SW480 (cell line): ENCODE results near the gene SYNPO2L.
"Not testable (repeated sequence)": the region's sequence is repeated elsewhere in the genome, so short reads cannot be mapped to it uniquely, and the experiment has no call there.

Source experiments
- DNase-seq: peaks from one replicate; pipeline ENCODE4 v3.0.0-alpha.2; 2016; ENCODE audit warnings: low spot score

SYNPO2L gene

DNA sequence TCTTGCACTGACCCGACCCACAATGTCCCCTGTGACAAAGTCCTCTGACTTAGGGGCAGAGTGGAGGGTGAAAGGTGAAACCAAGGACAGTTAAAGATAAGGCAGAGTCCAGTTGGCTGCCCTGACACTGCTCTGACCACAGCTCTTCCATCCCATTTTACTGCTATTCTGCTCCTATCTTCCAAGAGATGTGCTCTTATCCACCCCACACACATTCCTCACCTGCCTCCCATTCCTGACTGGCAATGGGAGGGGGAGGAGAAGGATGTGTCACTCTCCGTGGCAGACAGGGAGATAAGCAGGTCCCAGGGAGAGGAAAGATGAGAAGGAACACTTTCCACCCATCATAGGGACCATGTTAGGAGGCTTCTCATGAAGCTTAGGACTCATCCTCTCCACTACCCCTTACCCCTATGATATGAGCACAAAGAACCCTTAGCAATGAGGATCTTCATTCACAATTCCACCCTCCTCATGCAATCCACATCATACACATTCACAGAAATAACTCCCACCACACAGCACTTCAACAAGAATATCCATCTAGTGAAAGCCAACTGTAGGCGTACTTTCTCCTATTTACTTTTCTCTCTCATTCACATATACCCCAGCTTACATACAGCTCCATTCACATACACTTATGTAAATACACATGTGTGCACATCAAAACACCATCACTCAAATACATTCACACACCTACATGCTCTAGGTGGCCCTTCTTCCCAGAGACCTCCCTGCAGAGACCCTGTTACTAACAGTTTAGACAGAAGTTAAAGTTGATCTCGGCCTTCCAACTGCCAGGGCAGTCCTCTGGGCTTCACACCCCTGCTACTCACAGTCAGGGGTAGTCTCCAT lies 6.6 kb downstream of the SYNPO2L start:
- DNase-seq = peak; percentile 33

DNA sequence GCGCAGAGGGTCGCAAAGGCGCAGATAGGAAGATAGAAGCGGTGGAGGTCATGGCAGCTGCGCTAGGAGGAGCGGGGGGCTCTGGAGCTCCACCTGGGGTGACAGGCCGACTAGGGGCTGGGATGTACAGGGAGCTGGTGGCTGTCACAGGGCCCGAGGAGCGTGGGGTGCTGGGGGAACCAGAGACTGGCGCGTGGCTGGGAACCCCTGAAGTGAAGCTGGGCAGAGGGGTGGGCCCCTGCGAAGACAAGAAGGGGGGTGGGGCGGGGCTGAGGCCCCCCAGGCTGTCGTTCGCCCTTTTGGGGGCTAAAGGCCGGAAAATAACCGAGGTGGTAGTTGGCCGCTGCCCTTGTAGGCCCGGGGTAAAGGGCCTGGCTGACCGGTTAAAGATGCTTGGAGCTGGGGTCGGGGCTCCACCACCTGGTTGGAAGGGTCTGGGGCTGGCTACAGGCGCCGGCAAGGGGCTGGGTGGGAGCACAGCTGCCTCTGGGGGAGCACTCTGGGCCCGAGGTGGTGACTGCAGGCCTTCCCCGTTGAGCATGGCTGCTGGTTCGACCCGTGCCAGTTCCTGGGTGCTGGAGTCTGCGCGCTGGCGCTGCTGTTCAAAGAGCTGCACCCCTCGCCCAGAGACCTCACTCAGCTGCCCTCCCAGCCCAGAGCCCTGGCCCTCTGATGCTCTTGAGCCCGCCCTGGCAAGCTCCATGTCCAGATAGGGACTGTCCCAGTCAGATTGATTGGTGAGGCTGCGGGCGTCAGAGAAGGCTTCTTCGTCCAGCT lies 7.8 kb downstream of the SYNPO2L start:
- no peak for DNase-seq

DNA sequence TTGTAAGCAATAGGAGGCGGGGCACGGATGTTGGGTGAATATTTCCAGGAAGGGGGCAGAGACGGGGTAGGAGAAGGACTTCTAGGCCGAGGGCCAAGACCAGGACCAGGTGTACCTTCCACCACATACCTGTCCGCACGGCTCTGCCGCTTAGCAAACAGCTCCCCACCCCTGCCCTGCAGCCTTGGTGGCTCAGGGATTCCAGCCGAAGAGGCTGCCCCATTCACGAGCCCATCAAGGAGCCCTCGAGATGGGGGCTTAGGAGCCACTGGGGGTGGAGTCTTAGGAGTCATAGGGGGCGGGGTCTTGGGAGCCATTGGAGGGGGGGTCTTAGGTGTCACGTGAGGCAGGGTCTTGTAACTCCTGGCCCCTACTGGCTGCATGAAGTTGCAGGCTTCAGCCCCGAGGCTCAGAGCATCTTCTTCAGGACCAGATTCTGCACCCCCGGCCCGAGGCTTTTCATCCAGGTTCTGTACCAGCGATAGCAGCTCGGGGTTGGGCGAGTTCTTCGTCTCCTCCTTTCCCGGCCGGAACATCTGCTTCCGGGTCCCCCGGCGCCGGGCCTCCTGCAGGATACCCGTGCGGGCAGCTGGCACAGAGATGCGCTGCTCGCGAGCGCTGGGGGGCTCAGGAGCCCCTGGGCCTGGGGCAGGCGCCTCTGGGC lies 8.5 kb downstream of the SYNPO2L start:
- no peak for DNase-seq

DNA sequence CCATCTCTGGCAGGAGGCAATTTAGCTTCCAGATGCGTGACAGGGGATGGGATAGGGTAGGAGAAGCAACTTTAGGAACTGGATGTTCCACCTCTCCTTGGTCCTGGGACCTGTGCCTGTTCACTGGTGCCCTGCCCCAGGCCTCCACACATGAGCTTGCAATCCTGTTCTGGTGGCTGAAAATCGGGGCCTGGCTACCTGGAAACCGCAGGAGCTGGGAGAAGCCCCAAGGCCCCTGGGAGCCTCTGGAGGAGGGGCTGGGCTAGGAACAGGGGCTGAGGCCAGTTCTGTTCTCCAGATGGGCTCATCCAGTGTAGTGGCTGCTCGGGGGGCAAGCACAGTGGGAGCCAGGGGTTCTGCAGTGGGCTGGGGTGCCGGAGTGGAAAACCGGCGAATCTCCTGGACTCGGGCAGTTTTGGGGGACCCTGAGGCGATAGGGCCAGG lies 9.2 kb downstream of the SYNPO2L start:
- no peak for DNase-seq

DNA sequence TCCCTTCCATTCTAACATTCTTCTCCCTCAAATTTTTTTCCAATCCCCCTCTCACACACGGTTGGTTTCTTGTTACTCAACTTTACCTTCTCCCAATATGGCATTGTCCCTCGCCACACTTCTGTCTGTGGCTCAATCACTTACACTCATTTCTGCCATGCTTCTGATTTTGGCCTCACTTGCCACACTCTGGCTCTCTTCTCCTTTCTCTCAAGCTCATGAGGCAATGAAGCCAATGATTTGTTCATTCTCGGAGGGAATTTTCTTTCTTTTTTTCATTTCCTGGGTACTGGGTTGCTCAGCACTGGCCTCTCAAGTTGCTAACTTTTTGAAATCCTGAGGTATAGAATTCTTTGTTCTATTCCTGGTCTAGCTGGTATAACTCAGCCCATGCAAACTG lies 10.6 kb downstream of the SYNPO2L start:
- DNase-seq = no peak

DNA sequence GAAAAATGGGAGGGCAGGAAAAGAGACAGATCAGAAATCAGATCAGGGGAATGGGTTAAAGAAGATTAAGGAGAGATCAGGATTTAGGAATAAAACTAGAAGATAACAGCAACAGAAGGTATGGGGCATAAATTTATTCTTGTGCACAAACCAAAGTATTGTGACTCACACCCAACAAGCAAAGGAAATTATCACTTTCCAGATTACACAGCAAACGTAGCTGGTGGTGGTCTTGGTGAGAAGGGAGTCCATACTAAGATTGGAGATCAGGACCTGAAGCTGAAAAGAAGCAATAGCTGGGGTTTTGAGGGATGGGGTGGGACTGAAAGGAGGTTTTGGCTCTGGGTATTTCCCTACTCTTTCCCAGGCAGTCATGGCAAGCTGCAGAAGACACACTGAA lies 11.1 kb downstream of the SYNPO2L start:
- no peak for DNase-seq

DNA sequence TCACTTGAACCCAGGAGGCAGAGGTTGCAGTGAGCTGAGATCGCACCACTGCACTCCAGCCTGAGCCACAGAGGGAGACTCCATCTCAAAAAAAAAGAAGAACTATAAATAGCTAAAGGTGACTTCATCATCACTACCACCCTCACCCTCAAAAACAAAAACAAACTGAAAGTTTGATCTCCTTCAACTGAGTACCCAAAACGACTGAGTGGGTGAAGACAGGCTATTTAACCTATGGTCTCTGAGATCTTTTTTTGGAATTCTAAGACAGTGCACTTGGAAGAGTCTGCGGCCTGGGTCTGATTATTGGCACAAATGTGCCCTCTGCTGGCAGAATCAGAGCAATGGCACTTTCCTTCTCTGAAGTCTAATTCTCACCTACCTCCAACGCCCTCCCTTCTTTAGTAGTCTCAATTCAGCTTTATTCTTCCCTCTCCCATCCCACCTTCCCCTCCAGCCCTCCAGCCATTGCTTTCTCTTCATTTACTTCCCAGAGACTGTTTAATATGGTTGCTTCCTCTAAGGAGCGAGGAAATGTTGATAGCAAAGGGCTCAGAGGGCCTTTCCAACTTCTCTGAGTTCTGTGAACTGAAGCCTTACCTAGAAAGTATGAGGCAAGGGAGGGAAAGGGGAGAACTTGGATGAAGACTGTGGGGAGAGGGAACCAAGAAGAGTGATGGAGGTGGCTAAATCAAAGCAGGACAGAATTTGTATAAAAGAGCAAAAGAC lies 11.7 kb downstream of the SYNPO2L start:
- peak; percentile 61 for DNase-seq

DNA sequence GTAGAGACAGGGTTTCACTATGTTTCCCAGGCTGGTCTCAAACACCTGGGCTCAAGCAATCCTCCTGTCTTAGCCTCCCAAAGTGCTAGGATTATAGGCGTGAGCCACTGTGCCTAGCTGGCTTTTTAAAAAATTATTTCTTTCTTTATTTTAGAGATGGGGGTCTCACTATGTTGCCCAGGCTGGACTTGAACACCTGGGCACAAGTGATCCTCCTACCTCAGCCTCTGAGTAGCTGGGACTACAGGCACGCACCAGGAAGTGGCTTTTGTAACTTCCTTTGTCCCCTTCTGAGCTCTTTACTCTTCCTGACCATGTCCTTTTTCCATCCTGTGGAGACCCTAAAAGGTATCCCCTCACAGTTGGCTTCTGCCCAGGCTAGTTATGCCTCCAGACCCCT lies 12.5 kb downstream of the SYNPO2L start:
- no peak for DNase-seq

DNA sequence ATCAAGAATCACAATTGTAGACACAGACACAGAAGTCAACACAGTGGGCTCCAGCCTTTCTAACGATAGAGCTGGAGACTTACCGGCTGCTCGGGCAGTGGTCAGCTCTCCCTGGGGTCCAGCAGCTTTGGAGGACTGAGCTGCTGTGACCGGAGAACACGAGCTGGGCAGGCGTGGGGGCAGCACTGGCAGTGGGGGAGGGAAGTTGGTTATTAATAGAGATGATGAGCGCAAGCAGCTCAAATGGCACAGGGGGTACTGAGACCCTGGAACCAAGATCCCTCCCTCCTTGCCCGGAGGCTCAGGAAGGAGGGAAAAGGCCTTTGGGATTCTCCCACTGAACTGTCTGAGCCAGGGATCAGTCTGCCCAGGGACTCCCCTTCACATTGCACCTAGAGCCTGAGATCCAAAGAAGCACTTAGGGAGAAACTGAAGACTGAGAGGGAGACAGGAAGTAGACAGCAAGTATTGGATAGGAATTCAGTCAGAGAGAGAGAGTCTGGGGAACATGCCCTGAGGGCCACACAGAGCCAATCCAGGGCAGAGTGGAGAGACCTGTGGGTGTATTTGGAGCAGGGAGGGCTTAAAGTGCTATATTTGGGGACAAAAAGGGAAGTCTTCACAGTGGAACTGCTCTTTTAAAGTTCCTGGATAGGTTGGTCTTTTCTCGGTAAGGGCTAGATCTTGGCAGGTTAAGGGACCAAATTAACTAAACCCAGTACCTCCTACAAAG lies 14.3 kb downstream of the SYNPO2L start, which contains the start of gene MYOZ1:
TSS of gene MYOZ1 (minus strand) at position 147 of the 733 bp plus-strand sequence. CDS start 1,457 bp downstream, outside the sequence.
- no peak for DNase-seq

DNA sequence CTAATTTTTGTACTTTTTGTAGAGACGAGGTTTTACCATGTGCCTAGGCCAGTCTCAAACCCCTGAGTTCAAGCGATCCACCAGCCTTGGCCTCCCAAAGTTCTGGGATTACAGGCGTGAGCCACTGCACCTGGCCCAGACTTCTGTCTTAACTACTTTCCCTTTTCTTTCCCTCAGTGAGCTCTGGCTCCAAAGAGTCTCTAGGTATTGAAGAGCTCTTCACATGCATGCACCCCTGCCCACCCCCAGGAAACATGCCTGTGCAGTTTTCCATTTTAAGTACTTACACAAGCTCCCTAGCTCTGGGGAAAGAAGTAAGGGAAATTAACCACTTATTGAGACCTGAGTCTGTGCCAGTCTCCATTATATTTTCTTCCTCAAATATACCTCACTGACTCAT lies 16.5 kb downstream of the SYNPO2L start:
- no peak for DNase-seq

DNA sequence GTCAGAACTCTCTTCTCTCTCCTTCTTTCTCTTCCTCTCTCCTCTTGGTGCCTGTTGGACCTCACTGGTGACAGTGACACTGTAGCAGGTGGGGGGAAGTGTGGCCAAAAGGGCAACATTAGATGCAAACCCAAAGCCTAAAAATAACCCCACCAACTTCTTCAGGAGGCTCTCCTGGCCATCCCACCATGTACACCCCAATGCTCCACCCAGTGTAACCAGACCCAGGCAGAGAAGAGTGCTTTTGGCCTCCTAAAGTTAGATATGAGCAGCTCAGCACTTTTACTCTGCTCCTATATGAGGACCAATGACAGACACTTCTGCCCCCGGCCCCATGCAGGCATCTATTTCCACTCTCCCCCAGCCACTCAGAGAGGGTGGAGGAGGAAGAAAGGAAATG lies 20.0 kb downstream of the SYNPO2L start:
- DNase-seq = no peak

DNA sequence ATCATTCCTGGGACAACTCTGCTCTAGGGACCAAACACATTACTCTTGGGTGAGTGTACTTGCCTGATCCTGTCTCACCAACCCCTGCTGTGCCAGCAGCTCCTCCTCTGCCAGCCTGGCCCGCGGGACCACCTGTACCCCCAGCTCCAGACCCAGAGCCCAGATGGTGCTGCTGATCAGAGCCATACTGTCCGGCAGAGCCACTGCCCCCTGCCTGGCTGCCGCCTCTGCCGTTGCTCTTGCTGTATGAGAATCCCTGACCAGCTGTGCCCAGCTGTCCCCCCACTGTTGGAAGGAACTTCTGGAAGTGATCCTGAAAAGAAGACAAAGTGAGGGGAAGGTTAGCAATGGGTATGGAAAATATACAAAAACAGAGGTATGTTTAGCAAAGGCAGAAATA lies 21.4 kb downstream of the SYNPO2L start:
- no peak for DNase-seq

DNA sequence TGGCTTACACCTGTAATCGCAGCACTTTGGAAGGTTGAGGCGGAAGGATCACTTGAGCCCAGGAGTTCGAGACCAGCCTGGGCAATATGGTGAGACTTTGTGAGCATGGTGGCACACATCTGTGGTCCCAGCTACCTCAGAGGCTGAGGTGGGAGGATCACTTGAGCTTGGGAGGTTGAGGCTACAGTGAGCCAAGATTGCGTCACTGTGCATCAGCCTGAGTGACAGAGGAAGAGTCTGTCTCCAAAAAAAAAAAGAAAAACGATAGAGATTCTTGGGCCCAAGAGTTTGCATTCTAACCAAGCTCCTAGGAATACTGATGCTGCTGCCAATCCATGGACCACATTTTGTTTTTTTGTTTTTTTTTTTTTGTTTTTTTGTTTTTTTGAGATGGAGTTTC lies 26.7 kb downstream of the SYNPO2L start:
- DNase-seq = no peak

DNA sequence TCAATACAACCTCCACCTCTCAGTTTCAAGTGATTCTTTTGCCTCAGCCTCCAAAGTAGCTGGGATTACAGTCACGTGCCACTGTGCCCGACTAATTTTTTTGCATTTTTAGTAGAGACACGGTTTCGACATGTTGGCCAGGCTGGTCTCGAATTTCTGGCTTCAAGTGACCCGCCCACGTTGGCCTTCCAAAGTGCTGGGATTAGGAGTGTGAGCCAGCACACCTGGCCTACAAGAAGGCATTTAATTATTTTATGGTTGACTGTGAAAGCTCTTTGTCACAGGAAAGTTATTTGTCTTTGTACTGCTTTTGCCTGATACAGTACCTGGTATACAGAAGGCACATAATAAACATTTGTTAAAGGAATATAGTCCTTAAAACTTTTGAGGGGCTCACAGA lies 27.4 kb downstream of the SYNPO2L start:
- DNase-seq = peak; percentile 32

DNA sequence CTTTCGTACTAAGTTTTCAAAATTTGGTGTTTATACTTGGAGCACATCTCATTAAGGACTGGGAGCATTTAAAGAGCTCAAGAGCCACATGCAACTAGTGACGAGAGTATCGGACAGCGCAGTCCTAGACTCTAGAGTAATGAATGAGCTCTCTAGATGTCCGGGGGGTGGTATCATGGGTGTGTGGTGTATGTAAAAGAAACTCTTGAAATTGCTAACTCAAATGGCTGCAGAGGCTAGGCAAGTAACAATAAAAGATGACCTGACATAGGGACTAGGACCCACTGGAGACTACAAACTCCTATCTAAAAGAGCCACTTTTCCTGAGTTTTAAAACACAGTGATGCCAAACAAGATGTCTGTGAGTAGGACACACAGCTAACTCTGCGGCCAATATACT lies 28.5 kb downstream of the SYNPO2L start:
- no peak for DNase-seq

DNA sequence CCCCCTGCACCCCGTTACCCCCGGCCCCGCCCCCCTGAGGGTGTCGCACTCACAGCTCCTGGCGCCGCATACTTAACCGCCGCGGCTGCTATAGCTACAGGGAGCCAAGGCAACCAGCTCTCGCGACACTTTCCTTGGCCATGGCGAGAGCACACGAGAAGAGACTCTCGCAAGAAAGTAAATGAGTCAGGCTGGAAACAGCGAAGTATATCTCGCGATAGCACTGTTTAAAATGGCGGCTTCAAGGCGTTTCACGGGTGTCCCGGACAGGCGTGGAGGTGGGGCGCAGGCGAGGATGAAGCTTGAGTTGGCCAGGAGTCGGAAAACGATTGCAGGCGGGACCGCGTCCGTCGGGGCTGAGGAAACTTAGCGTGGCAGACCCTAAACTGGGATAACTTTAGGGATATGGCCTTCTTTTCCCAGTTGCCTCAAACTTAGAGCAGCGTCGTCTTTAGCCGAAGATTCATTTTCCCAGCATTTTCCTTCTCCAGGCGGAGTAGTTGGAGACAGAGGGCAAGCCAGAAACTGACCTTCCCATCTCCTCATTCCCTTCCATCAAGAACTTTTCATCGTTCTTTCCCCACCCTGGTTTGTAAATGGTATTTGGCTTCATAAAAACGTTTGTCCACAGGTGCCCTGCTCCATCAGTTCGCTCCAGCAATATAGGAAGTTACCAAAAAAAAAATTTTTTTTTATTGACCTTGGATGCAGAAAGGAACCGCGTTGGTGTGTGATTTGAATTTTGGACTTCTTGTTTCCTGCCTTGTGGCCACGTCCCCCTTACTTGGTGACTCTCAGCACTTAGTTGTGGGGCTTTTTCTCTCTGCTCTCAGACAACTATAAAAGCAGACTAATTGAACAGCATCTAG lies 29.7 kb downstream of the SYNPO2L start:
- DNase-seq = peak; percentile 96

DNA sequence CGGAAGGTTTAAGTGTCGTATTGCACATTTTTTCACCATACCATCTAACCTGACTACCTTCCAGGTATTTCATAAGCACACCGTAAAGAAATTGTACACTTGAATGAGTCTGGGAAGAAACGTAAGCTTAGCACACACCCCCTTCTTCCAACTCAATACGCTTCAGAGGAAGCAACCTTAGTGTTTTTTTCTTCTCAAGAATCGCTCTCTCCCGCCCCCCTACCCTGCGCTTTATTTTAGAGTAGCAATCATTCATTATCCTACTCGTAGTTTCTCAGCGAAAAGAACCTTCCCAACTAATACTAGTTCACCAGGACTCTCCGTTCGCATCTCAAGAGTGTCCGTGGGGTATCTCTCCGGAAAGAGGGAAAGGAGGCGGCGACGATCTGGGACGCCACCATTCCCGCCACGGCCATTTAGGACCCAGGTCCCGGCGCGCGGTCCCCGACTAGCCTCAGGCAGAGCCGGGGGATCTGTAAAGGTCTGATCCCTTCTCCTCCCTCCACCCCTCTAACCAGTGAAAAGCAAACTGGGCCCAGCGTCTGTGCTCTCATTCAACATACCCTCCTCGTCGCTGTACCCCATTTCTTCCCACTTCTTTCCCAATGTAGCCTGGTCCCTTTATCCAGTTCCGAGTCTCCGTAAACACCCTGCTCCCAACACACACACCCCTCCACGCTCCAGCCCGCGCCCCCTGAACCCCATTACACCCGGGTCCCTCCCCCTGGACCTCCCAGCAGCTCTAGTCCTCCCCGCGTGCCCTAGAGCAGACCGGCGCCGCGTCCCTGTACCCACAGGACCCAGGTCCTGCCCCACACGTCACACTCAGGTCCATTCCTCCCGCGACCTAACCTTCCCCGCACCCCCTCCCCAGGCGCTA lies 30.6 kb downstream of the SYNPO2L start:
- peak; percentile 59 for DNase-seq

DNA sequence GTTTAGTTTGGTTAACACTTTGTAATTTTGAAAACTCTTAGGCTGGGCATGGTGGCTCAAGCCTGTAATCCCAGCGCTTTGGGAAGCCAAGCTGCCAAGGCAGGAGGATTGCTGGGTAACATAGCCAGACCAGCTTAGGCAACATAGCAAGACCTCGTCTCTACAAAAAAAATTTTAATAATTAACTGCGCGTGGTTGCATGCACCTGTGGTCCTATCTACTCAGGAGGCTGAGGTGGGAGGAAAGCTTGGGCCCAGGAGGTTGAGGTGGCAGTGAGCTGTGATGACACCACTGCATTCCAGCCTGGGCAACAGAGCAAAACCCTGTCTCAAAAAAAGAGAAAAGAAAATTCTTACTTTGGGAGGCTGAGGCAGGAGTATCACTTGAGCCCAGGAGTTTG lies 32.8 kb downstream of the SYNPO2L start:
- no peak for DNase-seq

DNA sequence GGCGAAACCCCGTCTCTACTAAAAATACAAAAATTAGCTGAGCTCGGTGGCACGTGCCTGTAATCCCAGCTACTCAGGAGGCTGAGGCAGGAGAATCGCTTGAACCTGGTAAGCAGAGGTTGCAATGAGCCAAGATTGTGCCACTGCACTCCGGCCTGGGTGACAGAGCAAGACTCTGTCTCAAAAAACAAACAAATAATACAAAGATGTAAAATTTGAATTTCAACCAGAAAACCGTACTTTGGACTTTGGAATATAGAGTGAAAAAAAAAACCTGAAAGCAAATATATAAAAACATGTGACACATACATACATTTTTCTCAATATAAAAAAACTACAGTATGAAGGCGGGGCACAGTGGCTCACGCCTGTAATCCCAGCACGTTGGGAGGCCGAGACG lies 34.9 kb downstream of the SYNPO2L start:
- DNase-seq = not testable (repeated sequence)
